ENCODE measurements around the gene MCEE.
"Not testable (repeated sequence)": the region's sequence is repeated elsewhere in the genome, so short reads cannot be mapped to it uniquely, and the experiment has no call there.

MCEE gene

GRCh38 chr2:71130152-71130904 lies at the start of gene MCEE, which contains the start of gene MPHOSPH10:
MCEE (minus strand) TSS chr2:71130229; CDS start chr2:71130219, 10 bp downstream.
MPHOSPH10 (plus strand) TSS chr2:71130634; CDS start chr2:71130666, 32 bp downstream.
- FAIRE-seq = no peak

DNA sequence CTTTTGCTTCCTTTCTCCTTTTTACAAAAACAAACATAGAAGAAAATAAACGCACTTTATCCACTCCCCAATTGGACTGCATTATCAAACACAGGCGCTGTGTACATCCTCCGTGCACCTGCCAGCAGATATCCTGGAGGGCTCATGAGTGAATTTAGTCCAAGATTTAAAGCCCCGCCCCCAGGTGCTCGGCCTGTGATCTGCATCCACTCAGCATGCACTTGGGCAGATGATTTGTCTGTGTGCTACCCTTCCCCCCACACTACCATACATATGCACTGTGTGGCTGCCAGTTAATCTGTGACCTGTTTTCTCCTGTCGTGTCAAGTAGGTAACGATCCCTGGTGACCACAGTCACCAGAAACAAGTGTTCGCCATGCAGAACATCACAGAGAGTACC lies 48.8 kb upstream of the MCEE start:
- FAIRE-seq = not testable (repeated sequence)

- FAIRE-seq = no peak
Observed at GRCh38 chr2:71174207-71174606, 44.2 kb upstream of the MCEE start.

DNA sequence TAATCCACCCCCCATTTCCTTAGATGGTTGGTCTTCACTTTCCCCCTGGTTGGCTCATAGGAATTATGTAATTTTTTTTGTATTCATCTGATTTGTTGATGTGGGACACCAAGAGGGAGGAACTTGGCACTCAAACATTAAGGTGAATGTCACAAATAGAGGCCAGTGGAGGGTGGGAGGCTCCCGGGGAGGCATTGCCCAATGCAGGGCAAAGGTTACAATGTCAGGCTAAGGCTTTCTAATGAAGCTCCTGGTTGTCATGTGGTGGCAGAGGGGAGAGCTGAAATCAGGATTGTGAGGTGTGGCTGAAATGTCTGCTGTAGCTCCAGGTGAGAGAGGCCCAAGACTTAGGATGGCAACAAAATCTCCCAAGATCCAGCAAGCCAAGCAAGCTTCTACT lies 43.1 kb upstream of the MCEE start:
- FAIRE-seq = no peak

GRCh38 chr2:71166812-71167211 lies 36.8 kb upstream of the MCEE start:
- no peak for FAIRE-seq

DNA sequence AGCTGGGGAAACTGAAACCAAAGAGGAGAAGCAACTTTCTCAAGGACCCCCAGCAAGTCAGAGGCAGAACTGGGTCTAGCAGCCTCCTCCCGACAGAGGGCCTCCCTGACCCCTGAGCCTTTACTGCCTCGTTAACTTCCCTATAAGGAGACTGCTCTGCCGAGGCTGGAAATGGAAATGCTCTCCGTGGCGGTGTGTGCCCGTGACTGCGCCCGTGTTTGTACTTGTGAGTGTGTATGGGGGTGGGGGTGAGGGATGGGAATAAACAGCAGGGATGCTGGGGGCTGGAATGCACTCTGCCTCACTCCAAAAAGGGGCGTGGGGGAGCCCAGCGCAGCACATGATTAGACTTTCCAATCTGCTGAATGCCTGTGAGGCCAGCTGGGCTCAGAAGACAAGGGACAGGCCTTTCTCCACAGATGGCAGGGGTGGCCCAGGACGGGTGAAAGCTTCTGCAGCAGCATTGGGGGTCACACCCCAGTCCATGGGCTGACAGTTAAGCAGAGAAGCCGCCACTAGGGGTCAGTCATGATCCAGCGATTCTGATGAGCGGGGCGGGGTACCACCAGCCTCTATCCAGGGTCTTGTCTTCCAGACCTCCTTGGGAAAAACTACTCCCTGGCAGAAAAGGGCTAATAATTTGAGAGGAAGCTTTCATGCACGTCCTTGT lies 27.2 kb upstream of the MCEE start:
- no peak for FAIRE-seq

- no peak for FAIRE-seq
Observed at GRCh38 chr2:71156573-71156972, 26.5 kb upstream of the MCEE start.

DNA sequence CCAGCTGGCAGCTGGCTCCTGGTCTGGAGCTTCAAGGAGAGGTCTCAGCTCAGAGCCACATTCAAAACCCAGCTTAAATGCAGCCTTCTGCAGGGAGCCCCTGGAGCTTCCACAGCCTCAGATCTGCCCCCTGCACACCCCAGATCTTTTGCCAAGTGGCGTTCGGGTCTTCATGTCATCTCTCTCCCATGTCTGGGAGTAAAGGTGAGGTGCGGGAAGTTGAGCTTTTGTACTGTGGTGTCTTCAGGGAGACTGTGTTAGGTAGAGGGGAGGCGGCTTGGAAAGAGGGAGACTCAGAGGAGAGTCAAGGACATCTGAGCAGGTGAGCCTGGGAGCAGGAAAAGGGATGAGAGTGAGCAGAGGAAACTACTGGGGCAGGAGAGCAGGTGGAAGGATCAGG lies 25.8 kb upstream of the MCEE start:
- no peak for FAIRE-seq

GRCh38 chr2:71154798-71155197 lies 24.8 kb upstream of the MCEE start:
- FAIRE-seq = no peak

DNA sequence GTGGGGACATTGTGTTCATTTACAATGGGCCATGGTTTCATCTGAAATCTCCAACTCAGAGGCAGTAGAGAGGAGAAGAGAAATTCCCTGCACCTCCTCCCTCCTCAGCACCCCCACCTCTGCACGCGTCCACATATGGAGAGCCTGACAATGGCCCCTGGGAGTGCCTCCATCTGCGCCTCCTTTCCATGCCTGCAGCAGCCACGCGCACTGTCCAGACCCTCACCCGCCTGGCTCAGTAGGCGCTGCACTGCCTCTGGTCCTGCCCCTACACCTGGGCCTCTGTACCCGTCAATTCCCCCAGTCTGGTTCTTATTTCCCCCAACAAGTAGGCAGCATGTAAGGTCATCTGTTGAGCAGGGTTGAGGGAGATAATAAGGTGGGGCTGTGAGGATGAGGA lies 24.2 kb upstream of the MCEE start:
- FAIRE-seq = no peak

DNA sequence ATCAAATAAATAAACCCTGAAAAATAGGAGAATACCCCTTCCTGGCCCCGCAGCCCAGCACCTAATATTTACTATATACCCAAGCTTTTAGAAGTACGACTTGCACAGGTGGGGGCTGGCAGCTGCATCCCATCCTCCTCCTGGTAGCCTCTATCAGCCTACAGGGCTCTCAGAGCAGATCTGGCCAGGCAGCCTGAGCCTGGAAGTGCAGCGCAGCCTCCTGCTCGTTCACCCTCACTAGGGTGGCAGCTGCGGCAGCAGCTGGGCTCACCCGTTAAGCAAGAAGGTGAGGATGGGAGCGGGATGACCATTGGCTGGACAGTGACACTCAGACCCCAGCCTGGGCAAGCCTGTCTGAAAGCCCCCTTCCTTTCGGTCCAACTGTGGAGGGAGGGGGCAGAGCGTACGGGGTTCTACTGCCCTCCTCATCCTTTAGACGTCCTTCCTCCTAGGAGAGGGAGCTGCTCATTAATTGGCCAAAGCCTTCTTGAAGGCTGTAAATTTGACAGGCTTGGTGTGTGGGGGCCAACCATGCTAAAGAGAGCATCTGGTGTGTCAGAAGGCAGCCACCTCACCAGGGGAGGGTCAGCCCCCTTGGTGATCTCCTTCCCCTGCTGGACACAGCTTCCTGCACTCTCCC lies 23.7 kb upstream of the MCEE start:
- FAIRE-seq = no peak

DNA sequence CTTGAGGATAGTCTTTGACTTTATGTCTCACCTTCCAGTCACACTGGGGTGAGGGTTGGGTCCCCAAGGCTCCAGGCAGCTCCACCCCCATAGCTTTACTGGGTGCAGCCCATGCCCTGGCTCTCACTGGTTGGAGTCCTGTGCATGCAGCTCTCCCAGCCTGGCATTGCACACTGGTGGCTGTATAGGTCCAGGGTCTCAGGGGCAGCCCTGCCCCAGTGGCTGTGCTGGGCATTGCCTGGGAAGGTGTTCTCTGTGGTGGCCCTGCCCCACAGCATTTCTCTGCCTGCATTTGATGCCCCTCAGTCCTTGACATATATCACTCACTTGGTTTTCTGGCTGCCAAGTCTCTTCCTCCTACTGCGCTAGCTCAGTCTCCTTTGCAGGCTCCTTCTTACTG lies 21.6 kb upstream of the MCEE start:
- no peak for FAIRE-seq

- no peak for FAIRE-seq
Observed at GRCh38 chr2:71150082-71150816, 20.2 kb upstream of the MCEE start.

DNA sequence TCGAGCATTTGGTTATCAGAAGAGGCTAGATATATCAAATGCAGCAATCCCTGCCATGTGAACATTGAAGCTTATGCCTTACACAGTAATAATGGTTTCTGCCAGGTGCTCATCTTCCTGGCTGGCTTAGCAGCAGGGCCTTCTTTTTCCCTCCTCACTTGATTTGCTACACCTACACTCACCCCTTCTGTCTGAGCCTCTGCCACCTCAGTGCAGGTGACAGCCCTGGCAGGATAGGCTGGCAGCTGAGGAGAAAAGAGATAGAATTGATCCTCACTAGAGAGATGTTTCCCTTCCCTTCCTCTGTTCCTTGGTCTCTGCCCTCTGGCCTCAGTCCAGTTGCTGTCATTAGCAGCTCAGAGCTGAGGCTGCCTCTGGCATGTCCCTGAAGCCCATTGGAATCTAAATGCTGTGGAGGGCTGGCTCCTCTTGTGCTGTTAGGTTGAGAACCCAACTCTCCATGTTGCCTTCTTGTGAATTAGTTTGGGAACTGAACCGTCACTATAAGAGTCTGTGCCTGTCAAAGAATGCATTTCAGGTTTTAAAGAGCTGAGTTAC lies 18.6 kb upstream of the MCEE start:
- FAIRE-seq = no peak

DNA sequence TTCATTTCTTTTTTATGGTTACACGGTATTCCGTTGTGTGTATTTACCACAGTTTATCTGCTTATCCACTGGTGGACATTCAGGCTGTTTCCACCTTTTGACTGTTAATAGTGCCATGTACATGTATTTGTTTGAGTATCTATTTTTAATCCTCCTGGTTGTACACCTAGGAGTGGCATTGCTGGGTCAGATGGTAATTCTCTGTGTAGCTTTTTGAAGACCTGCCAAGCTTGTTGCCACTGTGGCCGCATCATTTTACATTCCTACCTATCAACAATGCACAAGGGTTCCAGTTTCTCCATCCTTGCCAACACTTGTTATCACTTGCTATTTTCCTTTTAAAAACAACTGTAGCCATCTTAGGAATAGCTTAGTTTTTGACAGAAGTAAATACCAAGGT lies 13.8 kb upstream of the MCEE start:
- FAIRE-seq = no peak

- no peak for FAIRE-seq
Observed at GRCh38 chr2:71136174-71136573, 6.1 kb upstream of the MCEE start.

- no peak for FAIRE-seq
Observed at GRCh38 chr2:71133603-71134002, 3.6 kb upstream of the MCEE start.

- not testable (repeated sequence) for FAIRE-seq
Observed at GRCh38 chr2:71131387-71132166, 1.5 kb upstream of the MCEE start.

- FAIRE-seq = no peak
Observed at GRCh38 chr2:71130905-71131244, 846 bp upstream of the MCEE start.

DNA sequence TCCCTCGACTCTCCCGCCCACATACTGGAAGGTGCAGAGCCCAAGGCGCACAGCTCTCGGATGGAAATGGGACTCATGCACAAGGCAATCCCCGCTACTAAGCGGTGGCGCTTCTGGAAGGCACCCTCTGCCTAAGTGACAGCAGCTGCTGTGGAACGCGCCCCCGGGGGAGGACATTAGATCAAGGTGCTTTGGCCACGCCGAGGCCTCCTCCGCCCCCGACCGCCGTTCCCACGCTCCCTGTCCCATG lies 202 bp downstream of the MCEE start:
- FAIRE-seq = no peak

- no peak for FAIRE-seq
Observed at GRCh38 chr2:71129114-71129901, 721 bp downstream of the MCEE start.

- FAIRE-seq = no peak
Observed at GRCh38 chr2:71126957-71127356, 3.1 kb downstream of the MCEE start.
